Measurements from ENCODE around the gene TEX54.
"Not testable (repeated sequence)": the region's sequence is repeated elsewhere in the genome, so short reads cannot be mapped to it uniquely, and the experiment has no call there.

The TEX54 gene

GRCh38 chr11:62835336-62835735, 2.7 kb upstream of the TEX54 start:
- no peak for TF ChIP-seq CTCF (IDR thresholded peaks at IDR 0.05; ENCODE audit: insufficient read depth, missing control alignments)
- DNase-seq (ENCODE audit: insufficient read length, low spot score) (no peak), FAIRE-seq (no peak)

GRCh38 chr11:62831520-62832335, 913 bp downstream of the TEX54 start, which contains the start of gene STX5:
TSS of gene STX5 (minus strand) at chr11:62832051. CDS start at chr11:62831243, 808 bp downstream.
- TF ChIP-seq CTCF (IDR thresholded peaks at IDR 0.05; ENCODE audit: insufficient read depth, missing control alignments): no peak
- peak; percentile 96 for DNase-seq (ENCODE audit: insufficient read length, low spot score)
- no peak for FAIRE-seq

GRCh38 chr11:62830904-62831519, 1.6 kb downstream of the TEX54 start:
- no peak for DNase-seq (ENCODE audit: insufficient read length, low spot score)
- FAIRE-seq: no peak
- TF ChIP-seq CTCF (IDR thresholded peaks at IDR 0.05; ENCODE audit: insufficient read depth, missing control alignments): no peak

GRCh38 chr11:62828130-62828529, 4.5 kb downstream of the TEX54 start:
- not testable (repeated sequence) for FAIRE-seq; DNase-seq (ENCODE audit: insufficient read length, low spot score)

- FAIRE-seq (no peak), DNase-seq (ENCODE audit: insufficient read length, low spot score) (no peak)
- TF ChIP-seq CTCF (IDR thresholded peaks at IDR 0.05; ENCODE audit: insufficient read depth, missing control alignments): no peak
Observed at GRCh38 chr11:62823677-62824076, 9.0 kb downstream of the TEX54 start.

- FAIRE-seq (no peak), DNase-seq (ENCODE audit: insufficient read length, low spot score) (no peak)
- TF ChIP-seq CTCF (IDR thresholded peaks at IDR 0.05; ENCODE audit: insufficient read depth, missing control alignments): no peak
Observed at GRCh38 chr11:62817129-62817528, 15.5 kb downstream of the TEX54 start.

- no peak for FAIRE-seq
- no peak for DNase-seq (ENCODE audit: insufficient read length, low spot score)
- no peak for TF ChIP-seq CTCF (IDR thresholded peaks at IDR 0.05; ENCODE audit: insufficient read depth, missing control alignments)
Observed at GRCh38 chr11:62816557-62816956, 16.1 kb downstream of the TEX54 start.
